Activated naive CD4-positive, alpha-beta T cell treated with anti-CD3 and anti-CD28 coated beads for 36 hours (primary cell): Measurements from ENCODE around the gene MATR3. TPM values are rescaled to one million over a fixed set of nuclear protein-coding genes. Genes with fewer than 3 reads are reported as not detected.
A peak's percentile ranks its signal among the peaks of the same experiment; 100 is the strongest.

Experiments
- CTCF ChIA-PET: fragments of 350-600 bp; sonication (Branson Sonifier 250); formaldehyde crosslinking; loops from one replicate; lab custom pipeline; 2021; ENCODE audit warnings: antibody characterized with exemption; lab: Charles Lee
- DNase-seq: peaks from one replicate; pipeline ENCODE4 v3.0.0-alpha.2; 2020
- H3K27ac Mint-ChIP-seq: one replicate; pipeline ENCODE4 v1.8.0; 2021; ENCODE audit warnings: mild to moderate bottlenecking, mixed read lengths
- H3K27me3 Mint-ChIP-seq: one replicate; pipeline ENCODE4 v1.8.0; 2021; ENCODE audit warnings: low read depth, mixed read lengths
- H3K36me3 Mint-ChIP-seq: one replicate; pipeline ENCODE4 v1.8.0; 2021; ENCODE audit warnings: low read depth, mixed read lengths
- H3K4me1 Mint-ChIP-seq: one replicate; pipeline ENCODE4 v1.8.0; 2021; ENCODE audit warnings: low read depth, mixed read lengths
- H3K4me3 Mint-ChIP-seq: one replicate; pipeline ENCODE4 v1.8.0; 2021; ENCODE audit warnings: mild to moderate bottlenecking, moderate library complexity, mixed read lengths
- H3K9me3 Mint-ChIP-seq: one replicate; pipeline ENCODE4 v1.8.0; 2021; ENCODE audit warnings: mixed read lengths
- intact Hi-C: fragments of 100-400 bp; cut with micrococcal nuclease; formaldehyde crosslinking; loops from one replicate; pipeline ENCODE4 v1.15.1; 2023
- total RNA-seq, 2 experiments: library from RNA; stranded (reverse); gene quantifications; one replicate each; pipeline ENCODE4 v1.2.3, GENCODE V29; 2021

Gene MATR3
- total RNA-seq, 2 experiments from 2014 or later = 137 to 164 TPM

- Mint-ChIP-seq H3K36me3 (peaks cover 23% of the 10 kb centered on the region), H3K27ac (peak overlapping the region; percentile 9)
These were observed 70.4 kb downstream of the MATR3 start for GRCh38 chr5:139363937-139364336.

DNA sequence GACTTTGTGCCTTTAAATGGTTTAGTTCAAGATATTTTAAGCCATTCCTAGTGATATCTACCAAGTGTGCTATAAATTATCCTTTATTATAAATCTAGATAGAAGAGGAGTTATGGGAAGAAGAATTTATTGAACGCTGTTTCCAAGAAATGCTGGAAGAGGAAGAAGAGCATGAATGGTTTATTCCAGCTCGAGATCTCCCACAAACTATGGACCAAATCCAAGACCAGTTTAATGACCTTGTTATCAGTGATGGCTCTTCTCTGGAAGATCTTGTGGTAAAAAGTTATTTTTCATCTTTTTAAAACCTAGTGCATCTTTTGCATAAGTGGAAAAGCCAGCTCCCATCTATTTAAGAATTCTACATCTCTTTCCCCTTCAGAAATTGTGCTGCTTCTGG, 70.9 kb downstream of the MATR3 start:
- H3K4me1 Mint-ChIP-seq = peaks cover 15% of the 10 kb centered on the region
- H3K27ac Mint-ChIP-seq = peak overlapping the region; percentile 9
- CTCF ChIA-PET = interaction anchor here (0.9 to 1.2 kb wide), 2 partner anchors 8 to 269 kb away, joined by 3 to 4 read pairs; no protein-coding TSS in a partner anchor
- H3K9me3 Mint-ChIP-seq = no peaks in the 10 kb centered on the region
- H3K27me3 Mint-ChIP-seq = no peaks in the 10 kb centered on the region
- H3K4me3 Mint-ChIP-seq = no peak overlapping the region
- peaks cover 23% of the 10 kb centered on the region for H3K36me3 Mint-ChIP-seq
- intact Hi-C loops = no loop called here
- no peak for DNase-seq

More at GRCh38 chr5:139363937-139364336, 70.4 kb downstream of the MATR3 start:
- Mint-ChIP-seq H3K9me3 (no peaks in the 10 kb centered on the region), H3K4me1 (peaks cover 15% of the 10 kb centered on the region), H3K4me3 (no peak overlapping the region), H3K27me3 (no peaks in the 10 kb centered on the region)
- intact Hi-C loops = no loop called here
- DNase-seq = no peak
- CTCF ChIA-PET = interaction anchor here (0.9 kb wide), 1 partner anchor 270 kb away, joined by 3 read pairs; no protein-coding TSS in a partner anchor

DNA sequence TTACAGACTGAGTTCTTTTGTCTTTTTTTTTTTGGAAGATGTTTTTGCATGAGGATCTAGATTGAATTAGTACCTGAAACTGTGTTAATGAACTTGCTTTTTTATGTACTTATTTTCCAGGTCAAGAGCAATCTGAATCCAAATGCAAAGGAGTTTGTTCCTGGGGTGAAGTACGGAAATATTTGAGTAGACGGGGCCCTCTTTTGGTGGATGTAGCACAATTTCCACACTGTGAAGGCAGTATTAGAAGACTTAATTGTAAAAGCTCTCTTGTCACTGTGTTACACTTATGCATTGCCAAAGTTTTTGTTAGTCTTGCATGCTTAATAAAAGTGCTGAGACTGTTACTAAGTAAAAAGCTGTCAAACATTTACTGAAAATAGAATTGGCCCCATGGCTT, 75.1 kb downstream of the MATR3 start:
- Mint-ChIP-seq H3K27me3 (no peaks in the 10 kb centered on the region), H3K4me1 (peaks cover 5% of the 10 kb centered on the region), H3K4me3 (no peak overlapping the region), H3K9me3 (no peaks in the 10 kb centered on the region), H3K36me3 (peaks cover 20% of the 10 kb centered on the region), H3K27ac (no peak overlapping the region)
- CTCF ChIA-PET = interaction anchor here (0.7 to 2.1 kb wide), 6 partner anchors 11 to 65 kb away, joined by 3 to 11 read pairs (median 4); partner anchors contain the start of gene PAIP2
- intact Hi-C loops = no loop called here
- DNase-seq = no peak

- Mint-ChIP-seq H3K36me3 (peaks cover 15% of the 10 kb centered on the region), H3K4me1 (no peaks in the 10 kb centered on the region), H3K9me3 (no peaks in the 10 kb centered on the region), H3K27me3 (no peaks in the 10 kb centered on the region), H3K4me3 (no peak overlapping the region), H3K27ac (no peak overlapping the region)
- intact Hi-C loops = no loop called here
- CTCF ChIA-PET = interaction anchor here (0.8 to 2.1 kb wide), 5 partner anchors 12 to 82 kb away, joined by 3 to 11 read pairs (median 4); partner anchors contain the start of gene PAIP2
- DNase-seq = no peak
These were observed 75.6 kb downstream of the MATR3 start for GRCh38 chr5:139369181-139369580.

- intact Hi-C loops = no loop called here
- Mint-ChIP-seq H3K36me3 (peaks cover 5% of the 10 kb centered on the region), H3K9me3 (no peaks in the 10 kb centered on the region), H3K4me3 (no peak overlapping the region), H3K27ac (no peak overlapping the region), H3K4me1 (no peaks in the 10 kb centered on the region), H3K27me3 (no peaks in the 10 kb centered on the region)
- DNase-seq = no peak
- CTCF ChIA-PET = interaction anchor here (0.8 to 0.9 kb wide), 2 partner anchors 121 to 146 kb away, joined by 3 to 4 read pairs; no protein-coding TSS in a partner anchor
These were observed 78.2 kb downstream of the MATR3 start for GRCh38 chr5:139371482-139372435.

DNA sequence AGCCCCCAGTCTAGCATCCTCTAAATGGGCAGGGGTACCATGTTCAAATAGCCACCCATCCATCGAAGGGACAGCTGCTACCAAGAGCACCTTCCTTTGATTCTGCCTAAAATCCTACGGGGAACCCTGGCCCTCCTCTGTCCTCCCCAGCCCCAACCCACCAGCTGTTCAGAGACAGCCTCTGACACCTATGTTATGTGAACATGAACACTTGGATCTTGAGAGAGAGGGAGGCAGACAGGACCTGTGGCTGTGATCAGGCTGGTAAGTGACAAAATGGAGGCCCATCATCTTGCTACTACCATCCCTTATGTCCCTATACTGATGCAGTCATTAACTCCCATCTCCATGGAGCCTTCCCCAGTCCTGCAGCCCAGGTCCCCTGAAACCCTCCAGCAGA, 81.4 kb downstream of the MATR3 start:
- no peak for DNase-seq
- H3K9me3 Mint-ChIP-seq = no peaks in the 10 kb centered on the region
- no peaks in the 10 kb centered on the region for H3K27me3 Mint-ChIP-seq
- CTCF ChIA-PET = interaction anchor here (0.9 to 1.2 kb wide), 2 partner anchors 17 to 261 kb away, joined by 3 to 4 read pairs; no protein-coding TSS in a partner anchor
- peaks cover 4% of the 10 kb centered on the region for H3K36me3 Mint-ChIP-seq
- intact Hi-C loops = no loop called here
- H3K4me1 Mint-ChIP-seq = peaks cover 2% of the 10 kb centered on the region
- no peak overlapping the region for H3K4me3 Mint-ChIP-seq
- no peak overlapping the region for H3K27ac Mint-ChIP-seq

DNA sequence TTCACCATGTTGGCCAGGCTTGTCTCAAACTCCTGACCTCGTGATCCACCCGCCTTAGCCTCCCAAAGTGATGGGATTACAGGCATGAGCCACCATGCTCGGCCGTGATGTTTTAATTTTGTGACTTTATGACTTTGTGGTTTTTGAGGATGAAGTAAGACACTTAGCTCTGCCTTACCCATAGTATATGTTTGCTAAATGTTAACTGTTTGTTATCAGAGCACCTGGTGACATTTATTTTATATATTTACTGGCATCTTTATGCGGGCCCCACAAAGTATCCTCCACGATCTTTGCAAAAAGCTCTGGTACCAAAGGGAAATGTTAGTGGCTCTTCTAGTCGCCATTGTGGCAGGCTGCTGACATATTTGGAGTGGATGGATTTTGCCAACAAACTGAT, 82.8 kb downstream of the MATR3 start:
- no peaks in the 10 kb centered on the region for H3K27me3 Mint-ChIP-seq
- no peak for DNase-seq
- intact Hi-C loops = no loop called here
- no peaks in the 10 kb centered on the region for H3K9me3 Mint-ChIP-seq
- peaks cover 4% of the 10 kb centered on the region for H3K36me3 Mint-ChIP-seq
- no peak overlapping the region for H3K4me3 Mint-ChIP-seq
- CTCF ChIA-PET = interaction anchor here (0.7 to 1.0 kb wide), 3 partner anchors 26 to 257 kb away, joined by 3 to 4 read pairs (median 3); no protein-coding TSS in a partner anchor
- H3K4me1 Mint-ChIP-seq = peaks cover 2% of the 10 kb centered on the region
- no peak overlapping the region for H3K27ac Mint-ChIP-seq

GRCh38 chr5:139377226-139377625, 83.7 kb downstream of the MATR3 start:
- intact Hi-C loops = no loop called here
- H3K36me3 Mint-ChIP-seq = peaks cover 1% of the 10 kb centered on the region
- H3K4me3 Mint-ChIP-seq = no peak overlapping the region
- DNase-seq = no peak
- no peak overlapping the region for H3K27ac Mint-ChIP-seq
- CTCF ChIA-PET = interaction anchor here (1.0 kb wide), 1 partner anchor 25 kb away, joined by 3 read pairs; no protein-coding TSS in a partner anchor
- no peaks in the 10 kb centered on the region for H3K9me3 Mint-ChIP-seq
- H3K27me3 Mint-ChIP-seq = no peaks in the 10 kb centered on the region
- peaks cover 2% of the 10 kb centered on the region for H3K4me1 Mint-ChIP-seq

GRCh38 chr5:139378101-139378825, 84.7 kb downstream of the MATR3 start:
- CTCF ChIA-PET = no interaction called here
- H3K9me3 Mint-ChIP-seq = no peaks in the 10 kb centered on the region
- H3K4me3 Mint-ChIP-seq = no peak overlapping the region
- peaks cover 1% of the 10 kb centered on the region for H3K36me3 Mint-ChIP-seq
- H3K27me3 Mint-ChIP-seq = no peaks in the 10 kb centered on the region
- no peak for DNase-seq
- H3K4me1 Mint-ChIP-seq = peaks cover 2% of the 10 kb centered on the region
- H3K27ac Mint-ChIP-seq = no peak overlapping the region
- intact Hi-C loops = no loop called here

- intact Hi-C loops = no loop called here
These were observed 85.4 kb downstream of the MATR3 start for GRCh38 chr5:139378941-139379361.

DNA sequence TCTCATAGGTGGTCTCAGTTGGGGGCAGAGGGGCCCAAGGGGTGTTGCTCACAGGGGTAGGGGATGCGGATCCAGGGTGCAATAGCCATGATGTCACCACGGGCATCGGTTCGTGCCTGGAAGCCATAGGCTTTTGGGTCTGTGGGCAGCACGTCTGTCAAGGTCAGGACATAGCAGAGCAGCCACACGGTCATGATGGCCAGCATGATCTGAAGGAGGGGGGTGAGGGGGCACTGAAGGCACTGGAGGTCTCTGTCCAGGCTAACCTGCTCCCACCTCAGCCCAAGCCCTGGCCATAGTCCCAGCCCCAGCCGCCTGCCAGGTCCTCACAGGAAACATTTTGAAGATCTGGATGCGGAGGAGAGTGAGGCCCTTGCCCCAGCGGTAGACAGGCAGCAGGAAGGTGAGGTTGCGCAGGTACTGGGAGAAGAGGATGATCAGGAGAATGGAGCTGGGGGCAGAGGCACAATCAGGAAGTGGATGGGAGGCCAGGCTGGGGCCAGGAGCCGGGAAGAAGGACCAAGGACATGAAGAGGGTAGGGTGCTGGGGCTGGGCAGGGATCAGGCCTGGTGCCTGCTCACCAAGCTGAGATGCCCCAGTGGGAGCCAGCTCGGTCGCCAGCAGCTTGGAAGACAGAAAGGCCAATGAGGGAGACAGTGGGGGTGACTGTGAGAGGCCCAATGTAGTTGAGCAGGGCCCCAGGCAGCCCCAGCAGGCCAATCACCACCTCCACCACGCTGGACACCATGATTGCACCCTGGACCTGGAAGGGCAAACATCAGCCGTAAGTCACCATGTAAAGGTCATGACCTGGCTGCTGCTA, 86.3 kb downstream of the MATR3 start:
- CTCF ChIA-PET = no interaction called here
- Mint-ChIP-seq H3K9me3 (no peaks in the 10 kb centered on the region), H3K4me3 (no peak overlapping the region), H3K27me3 (no peaks in the 10 kb centered on the region), H3K27ac (no peak overlapping the region), H3K4me1 (peaks cover 8% of the 10 kb centered on the region), H3K36me3 (peaks cover 1% of the 10 kb centered on the region)
- intact Hi-C loops = no loop called here
- no peak for DNase-seq

More at GRCh38 chr5:139378941-139379361, 85.4 kb downstream of the MATR3 start:
- CTCF ChIA-PET = no interaction called here
- Mint-ChIP-seq H3K9me3 (no peaks in the 10 kb centered on the region), H3K27ac (no peak overlapping the region), H3K4me3 (no peak overlapping the region), H3K4me1 (peaks cover 2% of the 10 kb centered on the region), H3K36me3 (peaks cover 1% of the 10 kb centered on the region), H3K27me3 (no peaks in the 10 kb centered on the region)
- DNase-seq = no peak
